Epithelial cell of proximal tubule (primary cell): ENCODE measurements around the gene SLC2A10. TPM values are rescaled to one million over a fixed set of nuclear protein-coding genes. Genes with fewer than 3 reads are reported as not detected.

ENCODE experiments used
- DNase-seq: peaks from one replicate; pipeline ENCODE4 v3.0.0-alpha.2; 2011; ENCODE audit warnings: low read depth
- H3K4me3 ChIP-seq: 2 replicates; pipeline ENCODE4 v1.5.1; 2011; ENCODE audit warnings: low read depth, mild to moderate bottlenecking, low read length
- CTCF ChIP-seq: conservative IDR thresholded peaks from 2 replicates; pipeline ENCODE4 v1.5.1; 2012; ENCODE audit warnings: low read depth, mild to moderate bottlenecking, low read length
- total RNA-seq: library from RNA; depleted of rRNA; stranded (reverse); fragments of >200 nt; gene quantifications from 2 replicates; pipeline ENCODE4 v1.2.3, GENCODE V29; 2015

SLC2A10 gene
- total RNA-seq, 1 donor from 2014 or later, result 12.5 TPM

- TF ChIP-seq CTCF, result no peak
- H3K4me3 ChIP-seq, result no peak overlapping the region
- no peak for DNase-seq
Measured at GRCh38 chr20:46682063-46682821, 27.2 kb upstream of the SLC2A10 start.

DNA sequence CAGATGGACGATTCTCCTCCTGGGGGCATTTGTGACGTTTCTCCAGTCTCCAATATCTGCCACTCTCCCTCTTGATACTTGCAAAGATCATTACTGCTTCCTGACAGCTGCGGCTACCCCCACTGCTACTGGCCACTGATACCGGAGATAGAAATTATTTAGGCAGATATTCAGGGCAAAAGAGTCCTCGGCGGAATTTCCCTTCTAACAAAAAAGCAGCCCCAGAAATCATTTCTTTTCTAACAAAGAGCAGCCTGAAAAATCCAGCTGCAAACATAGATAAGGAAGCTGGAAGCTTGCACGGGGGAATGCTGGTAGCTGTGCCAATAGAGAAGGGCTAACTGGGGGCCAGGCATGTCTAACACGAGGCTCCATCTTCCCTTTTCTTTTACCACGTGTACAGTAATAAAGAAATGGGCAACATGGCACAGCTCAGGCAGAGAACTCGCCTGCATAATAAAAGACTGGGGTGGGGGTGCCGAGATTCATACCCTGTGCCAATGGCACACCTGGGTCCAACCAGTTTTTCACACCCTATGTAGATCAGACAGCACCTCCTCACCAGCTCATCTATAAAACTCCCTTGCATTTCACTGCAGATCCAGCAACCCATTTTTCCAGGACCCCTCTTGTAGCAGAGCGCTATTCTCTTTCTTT lies 26.3 kb upstream of the SLC2A10 start:
- no peak for TF ChIP-seq CTCF
- no peak for DNase-seq
- H3K4me3 ChIP-seq, result peak overlapping the region; percentile 50

GRCh38 chr20:46683668-46683938 lies 25.8 kb upstream of the SLC2A10 start:
- peak overlapping the region; percentile 50 for H3K4me3 ChIP-seq
- no peak for DNase-seq
- no peak for TF ChIP-seq CTCF

- no peak for TF ChIP-seq CTCF
- H3K4me3 ChIP-seq, result peak overlapping the region; percentile 50
- DNase-seq, result no peak
Measured at GRCh38 chr20:46683939-46684750, 25.3 kb upstream of the SLC2A10 start.

GRCh38 chr20:46688151-46689081 lies 21.0 kb upstream of the SLC2A10 start:
- H3K4me3 ChIP-seq, result peak overlapping the region; percentile 86
- no peak for DNase-seq
- TF ChIP-seq CTCF, result no peak

GRCh38 chr20:46689082-46689753 lies 20.2 kb upstream of the SLC2A10 start, which contains the start of gene TP53RK:
Gene TP53RK, minus strand, starts transcription at chr20:46689444. Its CDS starts 30 bp downstream, at chr20:46689414.
- DNase-seq, result peak; percentile 96
- peak; percentile 10 for TF ChIP-seq CTCF
- peak within 1 kb of the TSS; percentile 86 for H3K4me3 ChIP-seq
